Hepatocyte (in vitro differentiated cells): ENCODE results near the gene UNC45B.

Experiments
- CTCF ChIP-seq: fragments of 200-600 bp; sonication (generic); IDR thresholded peaks from 2 replicates; pipeline ENCODE4 v1.5.1; 2016; ENCODE audit warnings: antibody characterized with exemption, mild to moderate bottlenecking; ENCODE audit not compliant: poor library complexity
- EZH2phosphoT487 ChIP-seq: fragments of 200-600 bp; sonication (generic); IDR thresholded peaks from one replicate; pipeline ENCODE4 v1.6.1; 2018; ENCODE audit warnings: antibody characterized with exemption, mild to moderate bottlenecking, low read depth, moderate library complexity; ENCODE audit not compliant: unreplicated experiment, severe bottlenecking

- TF ChIP-seq CTCF (no peak), EZH2phosphoT487 (no peak)
Observed at GRCh38 chr17:35144840-35145239, 2.8 kb upstream of the UNC45B start.
